LNCaP clone FGC (cell line): Measurements from ENCODE around the gene SARDH.

Experiments
- DNase-seq: peaks from one replicate; pipeline ENCODE4 v3.0.0-alpha.2; 2011; ENCODE audit warnings: low read depth
- H3K4me3 ChIP-seq: 2 replicates; pipeline ENCODE4 v1.5.1; 2011; ENCODE audit warnings: mild to moderate bottlenecking, low read depth, low read length, control low read depth
- TF ChIP-seq, protein P1 (sequence below): IDR thresholded peaks from 2 replicates; pipeline ENCODE4 v1.5.1; 2012; ENCODE audit warnings: mild to moderate bottlenecking; ENCODE audit not compliant: control insufficient read depth, insufficient read depth; ENCODE audit errors: extremely low read depth

SARDH gene

DNA sequence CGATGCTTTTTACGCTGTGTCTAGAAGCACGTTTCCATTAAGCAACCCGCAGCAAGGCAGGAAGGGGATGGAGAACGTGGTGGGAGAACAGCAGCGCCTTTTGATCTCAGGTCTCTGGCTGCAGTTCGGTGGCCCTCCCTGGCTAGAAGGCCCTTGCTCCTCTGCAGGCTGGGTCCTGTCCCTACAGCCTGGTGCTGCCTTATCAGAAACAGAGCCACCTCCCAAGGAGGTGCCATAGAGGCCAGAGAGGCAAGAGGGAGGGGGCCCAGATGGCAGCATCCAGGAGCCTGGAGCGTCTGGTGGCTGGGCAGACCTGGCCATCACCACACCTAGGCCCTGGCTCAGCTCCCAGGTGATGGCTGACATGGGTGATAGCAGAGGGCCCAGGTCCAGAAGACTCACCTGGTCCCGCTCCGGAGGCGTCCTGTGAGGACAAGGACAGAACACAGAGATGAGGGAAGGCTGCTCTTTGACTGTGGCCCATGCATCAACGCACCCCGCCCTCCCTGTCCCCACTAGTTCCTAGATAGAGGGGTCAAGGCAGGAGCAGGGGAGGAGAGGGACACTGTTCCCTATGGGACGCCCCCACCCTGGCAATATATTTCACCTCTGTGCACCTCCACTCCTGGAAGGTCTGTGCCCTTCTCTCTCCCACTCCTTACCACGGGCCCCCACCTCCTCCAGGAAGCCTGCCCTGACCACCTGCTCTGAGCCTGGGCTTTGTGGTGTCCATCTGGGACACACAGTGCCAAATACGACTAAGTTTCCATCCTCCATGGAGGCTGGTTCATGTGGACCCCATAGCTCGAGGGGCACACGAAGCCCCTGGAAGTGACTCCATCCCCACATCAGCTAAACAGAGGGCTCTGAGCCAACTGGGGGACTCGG, 41.6 kb upstream of the SARDH start:
- H3K4me3 ChIP-seq, result no peak overlapping the region
- TF ChIP-seq, protein P1, sequence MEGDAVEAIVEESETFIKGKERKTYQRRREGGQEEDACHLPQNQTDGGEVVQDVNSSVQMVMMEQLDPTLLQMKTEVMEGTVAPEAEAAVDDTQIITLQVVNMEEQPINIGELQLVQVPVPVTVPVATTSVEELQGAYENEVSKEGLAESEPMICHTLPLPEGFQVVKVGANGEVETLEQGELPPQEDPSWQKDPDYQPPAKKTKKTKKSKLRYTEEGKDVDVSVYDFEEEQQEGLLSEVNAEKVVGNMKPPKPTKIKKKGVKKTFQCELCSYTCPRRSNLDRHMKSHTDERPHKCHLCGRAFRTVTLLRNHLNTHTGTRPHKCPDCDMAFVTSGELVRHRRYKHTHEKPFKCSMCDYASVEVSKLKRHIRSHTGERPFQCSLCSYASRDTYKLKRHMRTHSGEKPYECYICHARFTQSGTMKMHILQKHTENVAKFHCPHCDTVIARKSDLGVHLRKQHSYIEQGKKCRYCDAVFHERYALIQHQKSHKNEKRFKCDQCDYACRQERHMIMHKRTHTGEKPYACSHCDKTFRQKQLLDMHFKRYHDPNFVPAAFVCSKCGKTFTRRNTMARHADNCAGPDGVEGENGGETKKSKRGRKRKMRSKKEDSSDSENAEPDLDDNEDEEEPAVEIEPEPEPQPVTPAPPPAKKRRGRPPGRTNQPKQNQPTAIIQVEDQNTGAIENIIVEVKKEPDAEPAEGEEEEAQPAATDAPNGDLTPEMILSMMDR, result no peak
- no peak for DNase-seq

DNA sequence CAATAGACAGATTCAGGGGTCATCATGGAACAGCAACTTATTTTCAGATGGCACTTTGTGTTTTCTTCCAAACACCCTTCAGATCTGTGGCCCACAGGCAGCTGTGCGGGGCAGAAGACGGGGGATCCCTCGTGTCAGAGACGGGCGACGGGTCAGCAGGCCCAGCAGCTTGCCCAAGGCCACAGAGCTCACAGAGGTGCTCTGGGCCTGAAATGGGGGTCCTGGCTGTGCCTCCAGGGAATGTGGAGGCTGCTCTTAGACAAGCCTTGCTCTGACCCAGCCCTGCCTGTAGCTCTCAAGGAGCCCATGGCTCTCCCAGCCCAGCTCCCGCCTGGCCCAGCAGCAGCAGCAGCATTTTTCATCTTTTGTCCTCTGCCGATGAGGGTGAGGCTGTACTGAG, 40.9 kb upstream of the SARDH start:
- no peak overlapping the region for H3K4me3 ChIP-seq
- no peak for DNase-seq
- TF ChIP-seq, protein P1, result no peak

DNA sequence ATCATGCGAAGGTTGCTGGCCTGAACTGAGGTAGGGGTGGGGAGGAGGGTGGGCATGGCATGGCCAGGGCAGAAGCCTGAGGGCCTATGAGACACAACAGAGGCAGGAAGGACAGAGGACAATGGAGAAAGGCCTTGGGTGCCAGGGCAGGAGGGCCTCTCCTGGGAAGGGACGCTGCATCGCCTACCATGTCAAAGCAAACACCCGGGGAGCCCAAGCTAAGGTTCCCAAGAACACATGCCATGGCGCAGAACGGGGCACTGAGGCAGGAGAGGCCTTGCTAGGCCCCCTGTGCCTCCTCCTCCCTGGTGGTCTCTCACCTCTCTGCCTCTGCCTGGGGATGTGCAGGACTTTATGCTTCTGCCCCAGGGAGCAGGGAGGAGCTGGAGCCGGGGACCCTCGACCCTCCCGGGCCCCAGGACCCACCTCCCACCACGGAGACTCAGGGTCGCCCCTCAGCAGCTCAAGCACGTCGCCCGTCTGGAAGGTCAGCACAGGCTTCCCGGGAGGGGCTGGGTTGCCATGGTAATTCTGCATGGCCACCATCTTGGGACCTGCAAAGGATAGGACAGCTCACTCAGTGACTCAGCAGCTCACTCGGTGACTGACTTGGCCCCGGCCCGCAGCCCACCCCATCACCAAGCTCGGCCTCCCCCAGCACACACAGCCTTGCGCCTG, 40.3 kb upstream of the SARDH start:
- DNase-seq, result no peak
- H3K4me3 ChIP-seq, result no peak overlapping the region
- TF ChIP-seq, protein P1, result no peak

DNA sequence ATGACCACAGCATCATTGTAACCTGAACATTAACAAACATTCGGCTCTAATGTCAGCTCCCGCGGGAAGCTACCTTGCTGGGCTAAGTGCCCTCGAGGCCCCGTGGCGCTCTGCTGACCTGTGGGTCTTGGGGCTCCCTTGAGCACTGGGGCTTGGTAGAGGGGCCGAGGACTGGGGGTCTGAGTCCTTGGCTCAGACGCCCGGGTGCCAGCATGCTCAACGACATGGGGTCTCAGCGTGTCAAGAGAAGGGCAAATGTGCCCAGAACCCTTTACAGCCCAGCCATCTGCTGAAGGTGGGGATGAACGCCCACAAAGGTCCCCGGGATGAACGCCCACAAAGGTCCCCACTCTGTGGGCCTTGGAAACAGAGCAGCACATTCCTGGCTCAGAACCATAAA, 39.7 kb upstream of the SARDH start:
- TF ChIP-seq, protein P1, result no peak
- H3K4me3 ChIP-seq, result no peak overlapping the region
- no peak for DNase-seq

GRCh38 chr9:133777068-133777791, 39.1 kb upstream of the SARDH start:
- H3K4me3 ChIP-seq, result no peak overlapping the region
- DNase-seq, result no peak
- TF ChIP-seq, protein P1, result no peak

- TF ChIP-seq, protein P1, result no peak
- H3K4me3 ChIP-seq, result no peak overlapping the region
- DNase-seq, result no peak
Observed at GRCh38 chr9:133775951-133776905, 38.1 kb upstream of the SARDH start.
